ENCODE results near the gene CCDC197. TPM values are rescaled to one million over a fixed set of nuclear protein-coding genes. Genes with fewer than 3 reads are reported as not detected.
A peak's percentile ranks its signal among the peaks of the same experiment; 100 is the strongest.

The CCDC197 gene
- total RNA-seq, 1 donor from 2014 or later, result not detected

GRCh38 chr14:93994919-93995682, 2.0 kb upstream of the CCDC197 start:
- Histone ChIP-seq H3K4me2 (no peak overlapping the region), H3K9ac (no peak overlapping the region), H3K4me3 (no peak overlapping the region), H3K9me3 (ENCODE audit: low read depth) (no peaks in the 10 kb centered on the region), H4K20me1 (ENCODE audit: low read depth) (no peaks in the 10 kb centered on the region), H3K27me3 (no peaks in the 10 kb centered on the region), H2AFZ (replicated peaks) (no peak overlapping the region), H3K27ac (no peak overlapping the region), H3F3A (ENCODE audit: low read depth) (no peaks in the 10 kb centered on the region), H3K36me3 (no peaks in the 10 kb centered on the region), H3K79me2 (ENCODE audit: low read depth) (no peaks in the 10 kb centered on the region), H3K4me1 (peaks cover 11% of the 10 kb centered on the region)
- no peaks in the 10 kb centered on the region for H3K36me3 Mint-ChIP-seq
- no peak for TF ChIP-seq EZH2 (IDR thresholded peaks at IDR 0.05)
- no peak for TF ChIP-seq EZH2phosphoT487 (IDR thresholded peaks at IDR 0.05)
- TF ChIP-seq CTCF (IDR thresholded peaks at IDR 0.05), result no peak
- peaks cover 10% of the 10 kb centered on the region for H3K4me1 Mint-ChIP-seq
- peaks cover 9% of the 10 kb centered on the region for H3K27me3 Mint-ChIP-seq (ENCODE audit: insufficient read depth, low read depth)
- H3K9me3 Mint-ChIP-seq, result no peaks in the 10 kb centered on the region
- no peak for DNase-seq (ENCODE audit: low spot score)
- no peak overlapping the region for H3K4me3 Mint-ChIP-seq
- H3K27ac Mint-ChIP-seq, result peak overlapping the region; percentile 8

GRCh38 chr14:93996130-93996695, 888 bp upstream of the CCDC197 start:
- Mint-ChIP-seq H3K4me1 (peaks cover 10% of the 10 kb centered on the region), H3K27me3 (ENCODE audit: insufficient read depth, low read depth) (peaks cover 11% of the 10 kb centered on the region), H3K9me3 (no peaks in the 10 kb centered on the region), H3K36me3 (peaks cover 2% of the 10 kb centered on the region), H3K4me3 (no peak overlapping the region), H3K27ac (peak overlapping the region; percentile 12)
- TF ChIP-seq EZH2 (IDR thresholded peaks at IDR 0.05) (no peak), CTCF (IDR thresholded peaks at IDR 0.05) (no peak), EZH2phosphoT487 (IDR thresholded peaks at IDR 0.05) (no peak)
- Histone ChIP-seq H3K79me2 (ENCODE audit: low read depth) (no peaks in the 10 kb centered on the region), H4K20me1 (ENCODE audit: low read depth) (no peaks in the 10 kb centered on the region), H3F3A (ENCODE audit: low read depth) (no peaks in the 10 kb centered on the region), H3K4me2 (no peak overlapping the region), H2AFZ (replicated peaks) (no peak overlapping the region), H3K27ac (no peak overlapping the region), H3K9me3 (ENCODE audit: low read depth) (no peaks in the 10 kb centered on the region), H3K9ac (no peak overlapping the region), H3K4me1 (peaks cover 11% of the 10 kb centered on the region), H3K4me3 (no peak overlapping the region), H3K36me3 (no peaks in the 10 kb centered on the region), H3K27me3 (peaks cover 4% of the 10 kb centered on the region)
- no peak for DNase-seq (ENCODE audit: low spot score)

GRCh38 chr14:93997916-93998870, 1.1 kb downstream of the CCDC197 start:
- Histone ChIP-seq H2AFZ (replicated peaks) (no peak overlapping the region), H3K4me1 (peaks cover 7% of the 10 kb centered on the region), H3F3A (ENCODE audit: low read depth) (no peaks in the 10 kb centered on the region), H3K9me3 (ENCODE audit: low read depth) (no peaks in the 10 kb centered on the region), H3K4me3 (no peak overlapping the region), H3K27ac (no peak overlapping the region), H3K4me2 (no peak overlapping the region), H3K36me3 (no peaks in the 10 kb centered on the region), H3K27me3 (peaks cover 9% of the 10 kb centered on the region), H3K9ac (no peak overlapping the region), H3K79me2 (ENCODE audit: low read depth) (no peaks in the 10 kb centered on the region), H4K20me1 (ENCODE audit: low read depth) (no peaks in the 10 kb centered on the region)
- Mint-ChIP-seq H3K36me3 (peaks cover 2% of the 10 kb centered on the region), H3K4me1 (peaks cover 16% of the 10 kb centered on the region), H3K4me3 (no peak overlapping the region), H3K27ac (peak overlapping the region; percentile 50), H3K9me3 (no peaks in the 10 kb centered on the region), H3K27me3 (ENCODE audit: insufficient read depth, low read depth) (peaks cover 4% of the 10 kb centered on the region)
- no peak for DNase-seq (ENCODE audit: low spot score)
- TF ChIP-seq CTCF (IDR thresholded peaks at IDR 0.05) (no peak), EZH2phosphoT487 (IDR thresholded peaks at IDR 0.05) (no peak), EZH2 (IDR thresholded peaks at IDR 0.05) (no peak)

Data from neural progenitor cell (in vitro differentiated cells).